Measurements from ENCODE around the gene RMND5B. TPM values are rescaled to one million over a fixed set of nuclear protein-coding genes. Genes with fewer than 3 reads are reported as not detected.

The RMND5B gene
- total and polyA plus RNA-seq, 8 donors: 12.1 to 29.8 (median 18.1) TPM

DNA sequence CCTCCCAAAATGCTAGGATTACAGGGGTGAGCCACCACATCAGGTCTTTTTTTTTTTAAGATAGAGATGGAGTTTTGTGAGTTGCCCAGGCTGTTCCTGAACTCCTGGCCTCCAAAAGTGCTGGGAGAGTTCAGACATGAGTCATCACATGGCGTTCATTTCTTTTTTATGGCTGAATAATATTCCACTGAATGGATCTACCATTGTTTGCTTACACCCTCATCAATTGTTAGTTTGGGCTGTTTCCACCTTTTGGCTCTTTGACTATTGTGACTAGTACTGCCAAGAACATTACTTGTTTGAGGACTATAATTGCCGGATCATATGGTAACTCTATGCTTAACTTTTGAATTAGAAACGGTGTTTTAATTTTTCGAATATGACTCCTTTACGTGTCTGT, 18.3 kb upstream of the RMND5B start:
- no peaks in the 10 kb centered on the region for H3K36me3 ChIP-seq
- no peaks in the 10 kb centered on the region for H3K27me3 ChIP-seq
- H3K27ac ChIP-seq: no peak overlapping the region
- no peak overlapping the region for H3K4me3 ChIP-seq
- 79 to 81% methylated on average over 5 of the region's 5 CpGs for WGBS, 2 donors
- no peak for DNase-seq
- no peak for ATAC-seq
- H3K4me1 ChIP-seq: peaks cover 0 to 10% (median 0%) of the 10 kb centered on the region in 3 donors
- intact Hi-C loops (cut with DNase I): no loop called here
- TF ChIP-seq, protein P1, sequence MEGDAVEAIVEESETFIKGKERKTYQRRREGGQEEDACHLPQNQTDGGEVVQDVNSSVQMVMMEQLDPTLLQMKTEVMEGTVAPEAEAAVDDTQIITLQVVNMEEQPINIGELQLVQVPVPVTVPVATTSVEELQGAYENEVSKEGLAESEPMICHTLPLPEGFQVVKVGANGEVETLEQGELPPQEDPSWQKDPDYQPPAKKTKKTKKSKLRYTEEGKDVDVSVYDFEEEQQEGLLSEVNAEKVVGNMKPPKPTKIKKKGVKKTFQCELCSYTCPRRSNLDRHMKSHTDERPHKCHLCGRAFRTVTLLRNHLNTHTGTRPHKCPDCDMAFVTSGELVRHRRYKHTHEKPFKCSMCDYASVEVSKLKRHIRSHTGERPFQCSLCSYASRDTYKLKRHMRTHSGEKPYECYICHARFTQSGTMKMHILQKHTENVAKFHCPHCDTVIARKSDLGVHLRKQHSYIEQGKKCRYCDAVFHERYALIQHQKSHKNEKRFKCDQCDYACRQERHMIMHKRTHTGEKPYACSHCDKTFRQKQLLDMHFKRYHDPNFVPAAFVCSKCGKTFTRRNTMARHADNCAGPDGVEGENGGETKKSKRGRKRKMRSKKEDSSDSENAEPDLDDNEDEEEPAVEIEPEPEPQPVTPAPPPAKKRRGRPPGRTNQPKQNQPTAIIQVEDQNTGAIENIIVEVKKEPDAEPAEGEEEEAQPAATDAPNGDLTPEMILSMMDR (IDR thresholded peaks at IDR 0.05): no peak
- no peak for FAIRE-seq
- no peaks in the 10 kb centered on the region for H3K9me3 ChIP-seq

- DNase-seq: peak in 5 of 6 donors; percentile 56 to 86 (median 75)
- Histone ChIP-seq H3K9me3 (no peaks in the 10 kb centered on the region), H3K4me3 (peak within 1 kb of the TSS; percentile 24 to 56 (median 38)), H3K27ac (no peak within 1 kb of the TSS), H3K36me3 (no peaks in the 10 kb centered on the region), H3K4me1 (peaks cover 0 to 10% (median 0%) of the 10 kb centered on the region in 3 donors), H3K27me3 (no peaks in the 10 kb centered on the region)
- ATAC-seq: peak; percentile 86 to 90 (median 88)
- intact Hi-C loops (cut with DNase I): no loop called here
- no peak for FAIRE-seq
- TF ChIP-seq, protein P1 (IDR thresholded peaks at IDR 0.05): no peak
- 1 to 3% methylated on average over 45 to 96 of the region's 96 CpGs for WGBS, 2 donors
Observed at GRCh38 chr5:178113141-178113787, 17.6 kb upstream of the RMND5B start, which contains the start of gene N4BP3. Gene N4BP3 (plus strand): TSS chr5:178113532. CDS start chr5:178119584, 6,052 bp downstream.

DNA sequence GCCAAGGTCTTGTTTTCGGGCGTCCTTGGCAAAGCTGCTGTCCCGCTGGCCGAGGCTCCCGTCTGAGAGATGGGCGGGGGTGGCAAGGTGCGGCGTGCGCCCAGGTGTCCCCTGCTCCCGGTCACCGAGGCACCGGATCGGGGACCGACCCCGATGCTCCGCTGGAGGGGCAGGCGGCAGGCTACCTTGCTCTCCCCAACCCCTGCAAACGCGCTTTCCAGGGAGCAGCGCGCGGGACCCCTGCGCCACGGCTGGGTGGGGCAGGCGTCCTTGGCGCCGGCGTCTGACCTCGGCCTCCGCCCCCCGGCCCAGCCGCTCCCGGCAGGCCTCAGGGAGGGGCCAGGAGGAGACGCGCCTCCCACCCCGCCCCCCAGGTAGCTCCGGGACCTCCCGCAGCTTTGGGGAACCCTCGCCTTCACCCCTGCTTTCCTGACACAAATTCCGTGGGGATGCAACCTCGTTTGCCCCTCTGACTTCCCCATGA, 16.9 kb upstream of the RMND5B start:
- H3K4me1 ChIP-seq: peaks cover 0 to 10% (median 0%) of the 10 kb centered on the region in 3 donors
- H3K27ac ChIP-seq: no peak overlapping the region
- DNase-seq (peak in 1 of 6 donors; percentile 42), ATAC-seq (peak in 3 of 4 donors; percentile 13 to 36 (median 13)), FAIRE-seq (no peak)
- H3K36me3 ChIP-seq: no peaks in the 10 kb centered on the region
- H3K4me3 ChIP-seq: peak overlapping the region; percentile 24 to 56 (median 38)
- WGBS, 2 donors: 1 to 2% methylated on average over 38 to 41 of the region's 41 CpGs
- no peaks in the 10 kb centered on the region for H3K9me3 ChIP-seq
- TF ChIP-seq, protein P1 (IDR thresholded peaks at IDR 0.05): no peak
- intact Hi-C loops (cut with DNase I): no loop called here
- H3K27me3 ChIP-seq: no peaks in the 10 kb centered on the region

- Histone ChIP-seq H3K4me1 (peaks cover 0 to 10% (median 0%) of the 10 kb centered on the region in 3 donors), H3K9me3 (no peaks in the 10 kb centered on the region), H3K36me3 (no peaks in the 10 kb centered on the region), H3K4me3 (peak overlapping the region in 3 of 4 donors; percentile 24 to 56 (median 42)), H3K27me3 (no peaks in the 10 kb centered on the region), H3K27ac (no peak overlapping the region)
- FAIRE-seq (no peak), DNase-seq (peak in 1 of 6 donors; percentile 30), ATAC-seq (peak; percentile 31 to 67 (median 50))
- WGBS, 2 donors: 18 to 20% methylated on average over 28 of the region's 28 CpGs
- TF ChIP-seq, protein P1 (IDR thresholded peaks at IDR 0.05): no peak
- intact Hi-C loops (cut with DNase I): no loop called here
Observed at GRCh38 chr5:178114325-178115135, 16.3 kb upstream of the RMND5B start.

Measured in pancreas (tissue), 10 donors.